Hepatocyte (in vitro differentiated cells): ENCODE measurements around the gene CHORDC1. TPM values are rescaled to one million over a fixed set of nuclear protein-coding genes. Genes with fewer than 3 reads are reported as not detected.

Experiments used
- polyA plus RNA-seq: library from polyadenylated mRNA; unstranded; fragments of >200 nt; fragmentation: Nextera tagmentation; extraction: Ambion mirVana; gene quantifications from 2 replicates; pipeline ENCODE4 v1.2.1, GENCODE V29; 2016
- total RNA-seq: library from RNA; depleted of rRNA; stranded (reverse); fragments of >200 nt; gene quantifications from 2 replicates; pipeline ENCODE4 v1.2.3, GENCODE V29; 2014

The CHORDC1 gene
- total and polyA plus RNA-seq, 2 experiments from 2014 or later: 35.9 to 46.6 TPM

Other genes starting within 250 kb of the CHORDC1 start
- not detected in 2 replicates for gene TRIM49C, start 191.9 kb downstream of the CHORDC1 start, total RNA-seq
- not detected in 2 replicates for gene TRIM49C, start 191.9 kb downstream of the CHORDC1 start, polyA plus RNA-seq
- not detected in 2 replicates for gene UBTFL1, start 137.1 kb downstream of the CHORDC1 start, total RNA-seq
- not detected in 2 replicates for gene UBTFL1, start 137.1 kb downstream of the CHORDC1 start, polyA plus RNA-seq
- 29.8 and 30.9 TPM in 2 replicates for gene NAALAD2, start 88.4 kb downstream of the CHORDC1 start, total RNA-seq
- gene NAALAD2, start 88.4 kb downstream of the CHORDC1 start, polyA plus RNA-seq: 15.6 and 20.8 TPM in 2 replicates